PC-9 (cell line): ENCODE measurements around the gene PRKCA. TPM values are rescaled to one million over a fixed set of nuclear protein-coding genes. Genes with fewer than 3 reads are reported as not detected.
"Not testable (repeated sequence)": the region's sequence is repeated elsewhere in the genome, so short reads cannot be mapped to it uniquely, and the experiment has no call there.

ENCODE experiments used
- BruUV-seq: library from RNA; stranded (reverse); fragments of 400-500 nt; replicated peaks from 2 replicates; lab custom pipeline; 2021; lab: Mats Ljungman, UMichigan
- CTCF ChIA-PET: fragments of 300-600 bp; sonication (Branson Sonifier 250); formaldehyde crosslinking; loops from one replicate; lab custom pipeline; 2022; ENCODE audit warnings: antibody characterized with exemption; lab: Charles Lee
- POLR2A ChIA-PET: fragments of 300-600 bp; sonication (Branson Sonifier 250); formaldehyde crosslinking; loops from one replicate; lab custom pipeline; 2022; ENCODE audit warnings: antibody characterized with exemption; ENCODE audit not compliant: unreplicated experiment; lab: Charles Lee
- DNase-seq, 2 experiments: peaks; one replicate each; pipeline versions ENCODE4 v3.0.0 to v3.0.0-alpha.2; 2015 to 2022; ENCODE audit warnings: mixed read lengths in 1 of 2
- H2AFZ ChIP-seq: fragments of 200-600 bp; sonication (generic); 2 replicates; pipeline ENCODE4 v1.8.1; 2017; ENCODE audit warnings: antibody characterized with exemption
- H3F3A ChIP-seq: fragments of 200-600 bp; sonication (generic); 2 replicates; pipeline ENCODE4 v1.8.1; 2017; ENCODE audit warnings: antibody characterized with exemption, mild to moderate bottlenecking, low read depth; ENCODE audit not compliant: insufficient read depth
- H3K27ac ChIP-seq: fragments of 200-600 bp; sonication (generic); 2 replicates; pipeline ENCODE4 v1.6.1; 2016; ENCODE audit warnings: mixed run types
- H3K27me3 ChIP-seq: fragments of 200-600 bp; sonication (generic); 2 replicates; pipeline ENCODE4 v1.6.1; 2016; ENCODE audit warnings: low read depth, mixed run types; ENCODE audit not compliant: insufficient read depth
- H3K36me3 ChIP-seq: fragments of 200-600 bp; sonication (generic); 2 replicates; pipeline ENCODE4 v1.6.1; 2016; ENCODE audit warnings: low read depth, mixed run types
- H3K4me1 ChIP-seq: fragments of 200-600 bp; sonication (generic); replicated peaks from 2 replicates; pipeline ENCODE4 v1.6.1; 2016; ENCODE audit warnings: mixed run types; ENCODE audit not compliant: insufficient read depth
- H3K4me2 ChIP-seq: fragments of 200-600 bp; sonication (generic); 2 replicates; pipeline ENCODE4 v1.6.1; 2017; ENCODE audit warnings: mixed run types
- H3K4me3 ChIP-seq: fragments of 200-600 bp; sonication (generic); 2 replicates; pipeline ENCODE4 v1.6.1; 2016; ENCODE audit warnings: mixed run types
- H3K79me2 ChIP-seq: fragments of 200-600 bp; sonication (generic); 2 replicates; pipeline ENCODE4 v1.6.1; 2017; ENCODE audit warnings: low read depth, mixed run types
- H3K9me2 ChIP-seq: fragments of 200-600 bp; sonication (generic); 2 replicates; pipeline ENCODE4 v1.8.1; 2017; ENCODE audit warnings: mild to moderate bottlenecking; ENCODE audit not compliant: insufficient read depth
- H3K9me3 ChIP-seq: fragments of 200-600 bp; sonication (generic); 2 replicates; pipeline ENCODE4 v1.8.1; 2016; ENCODE audit warnings: low read depth; ENCODE audit not compliant: insufficient read depth
- H4K20me1 ChIP-seq: fragments of 200-600 bp; sonication (generic); 2 replicates; pipeline ENCODE4 v1.8.1; 2017; ENCODE audit not compliant: insufficient read depth
- CTCF ChIP-seq: fragments of 200-600 bp; sonication (generic); conservative IDR thresholded peaks from 2 replicates; pipeline ENCODE4 v1.6.1; 2017; ENCODE audit warnings: mixed run types, antibody characterized with exemption, mild to moderate bottlenecking, moderate library complexity
- EZH2 ChIP-seq: fragments of 200-600 bp; sonication (generic); IDR thresholded peaks from 2 replicates; pipeline ENCODE4 v1.8.0; 2017; ENCODE audit warnings: antibody characterized with exemption, low read depth
- intact Hi-C: fragments of 100-400 bp; cut with micrococcal nuclease; formaldehyde crosslinking; loops from one replicate; pipeline ENCODE4 v1.10.0; 2022; ENCODE audit not compliant: unreplicated experiment
- total RNA-seq: library from RNA; stranded (reverse); gene quantifications from 2 replicates; pipeline ENCODE4 v1.2.3, GENCODE V29; 2021

The PRKCA gene
- total RNA-seq, 1 experiment from 2014 or later, result 23.1 TPM

GRCh38 chr17:66399441-66399840, 97.0 kb downstream of the PRKCA start:
- TF ChIP-seq CTCF, result no peak
- CTCF ChIA-PET, result no interaction called here
- POLR2A ChIA-PET, result no interaction called here
- Histone ChIP-seq H3K9me3 (no peaks in the 10 kb centered on the region), H3K4me1 (no peaks in the 10 kb centered on the region), H3K9me2 (no peaks in the 10 kb centered on the region), H3K27me3 (no peaks in the 10 kb centered on the region), H3F3A (no peaks in the 10 kb centered on the region), H3K4me3 (no peak overlapping the region), H3K79me2 (peaks cover 49% of the 10 kb centered on the region), H3K4me2 (no peak overlapping the region), H4K20me1 (no peaks in the 10 kb centered on the region), H3K27ac (no peak overlapping the region), H3K36me3 (no peaks in the 10 kb centered on the region), H2AFZ (no peak overlapping the region)
- intact Hi-C loops, result no loop called here
- no TSS peak for BruUV-seq
- no peak for DNase-seq

GRCh38 chr17:66400041-66400688, 97.8 kb downstream of the PRKCA start:
- H3K4me3 ChIP-seq, H3F3A ChIP-seq: not testable (repeated sequence)

DNA sequence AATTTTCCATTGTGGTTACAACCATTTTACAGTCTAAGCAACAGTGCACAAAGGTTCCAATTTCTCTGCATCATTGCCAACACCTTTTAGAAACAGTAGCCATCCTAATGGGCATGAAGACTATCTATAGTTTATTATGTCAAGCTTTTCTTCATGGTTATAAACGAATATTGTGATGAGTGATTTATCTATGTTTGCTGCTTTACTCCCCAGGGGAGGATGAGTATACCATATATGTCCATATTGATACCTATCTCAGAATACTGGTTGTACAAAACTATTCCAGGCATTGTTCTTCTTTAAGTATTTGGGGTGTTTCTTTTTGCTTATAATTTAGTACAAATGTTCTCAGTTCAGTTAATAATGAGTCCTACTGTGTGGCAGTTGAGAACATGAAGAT, 98.3 kb downstream of the PRKCA start:
- TF ChIP-seq EZH2 (no peak), CTCF (no peak)
- Histone ChIP-seq H3K4me2 (no peak overlapping the region), H3F3A (no peaks in the 10 kb centered on the region), H3K27me3 (no peaks in the 10 kb centered on the region), H3K4me1 (no peaks in the 10 kb centered on the region), H3K9me2 (no peaks in the 10 kb centered on the region), H3K9me3 (no peaks in the 10 kb centered on the region), H4K20me1 (no peaks in the 10 kb centered on the region), H3K36me3 (no peaks in the 10 kb centered on the region), H2AFZ (no peak overlapping the region), H3K4me3 (no peak overlapping the region), H3K79me2 (peaks cover 49% of the 10 kb centered on the region), H3K27ac (no peak overlapping the region)
- BruUV-seq, result no TSS peak
- DNase-seq, result no peak
- ChIA-PET CTCF (no interaction called here), POLR2A (no interaction called here)
- intact Hi-C loops, result no loop called here

More at GRCh38 chr17:66400041-66400688, 97.8 kb downstream of the PRKCA start:
- H3K9me3 ChIP-seq, H3K4me1 ChIP-seq, H3K27me3 ChIP-seq, BruUV-seq, CTCF ChIA-PET, H2AFZ ChIP-seq, H3K36me3 ChIP-seq, DNase-seq, POLR2A ChIA-PET, H3K9me2 ChIP-seq, H4K20me1 ChIP-seq, H3K27ac ChIP-seq, intact Hi-C loops, H3K4me2 ChIP-seq: not testable (repeated sequence)
- H3K79me2 ChIP-seq, result peaks cover 49% of the 10 kb centered on the region

DNA sequence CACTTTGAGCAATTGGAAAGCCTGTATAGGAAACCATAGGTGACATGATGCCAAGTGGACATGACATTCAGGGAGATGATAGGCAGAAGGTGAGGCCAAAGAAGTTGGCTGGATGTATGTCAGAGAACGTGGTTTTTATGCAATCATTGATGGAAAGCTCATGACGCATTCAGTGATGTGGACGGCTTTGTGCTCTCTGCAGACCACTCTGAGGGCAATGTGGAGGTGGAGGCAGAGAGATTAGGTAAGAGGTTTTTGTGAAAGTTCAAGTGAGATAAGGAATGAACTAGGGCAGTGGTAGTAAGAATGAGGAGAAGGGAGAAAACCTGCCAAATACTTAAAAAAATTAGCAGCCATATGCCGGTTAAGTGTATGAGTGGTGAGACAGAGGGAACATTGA, 99.0 kb downstream of the PRKCA start:
- TF ChIP-seq CTCF (no peak), EZH2 (no peak)
- Histone ChIP-seq H3K9me3 (no peaks in the 10 kb centered on the region), H3K36me3 (no peaks in the 10 kb centered on the region), H3K79me2 (peaks cover 49% of the 10 kb centered on the region), H3F3A (no peaks in the 10 kb centered on the region), H3K27me3 (no peaks in the 10 kb centered on the region), H3K9me2 (no peaks in the 10 kb centered on the region), H3K4me2 (no peak overlapping the region), H4K20me1 (no peaks in the 10 kb centered on the region), H3K27ac (no peak overlapping the region), H3K4me3 (no peak overlapping the region), H3K4me1 (no peaks in the 10 kb centered on the region), H2AFZ (no peak overlapping the region)
- BruUV-seq, result no TSS peak
- intact Hi-C loops, result no loop called here
- ChIA-PET POLR2A (no interaction called here), CTCF (no interaction called here)
- no peak for DNase-seq
